Astrocyte of the spinal cord (primary cell): ENCODE data around the gene ZC3H14.
"Not testable (repeated sequence)": the region's sequence is repeated elsewhere in the genome, so short reads cannot be mapped to it uniquely, and the experiment has no call there.

Source experiments
- DNase-seq: peaks from one replicate; pipeline ENCODE4 v3.0.0; 2011; ENCODE audit warnings: low read depth, low spot score
- H3K4me3 ChIP-seq: 2 replicates; pipeline ENCODE4 v1.5.1; 2011; ENCODE audit warnings: low read depth, mild to moderate bottlenecking, low read length, moderate library complexity
- CTCF ChIP-seq: IDR thresholded peaks from 2 replicates; pipeline ENCODE4 v1.5.1; 2012; ENCODE audit warnings: low read depth, mild to moderate bottlenecking, low read length, inconsistent platforms
- in situ Hi-C: cut with HindIII; loops from 2 replicates; pipeline ENCODE4 v1.10.0; 2017; ENCODE audit warnings: low sequenced_read_pairs

ZC3H14 gene

GRCh38 chr14:88522393-88522792 is 40.4 kb upstream of the ZC3H14 start:
- in situ Hi-C loops, result no loop called here
- no peak overlapping the region for H3K4me3 ChIP-seq
- DNase-seq, result no peak
- no peak for TF ChIP-seq CTCF

GRCh38 chr14:88529889-88530288 is 32.9 kb upstream of the ZC3H14 start:
- H3K4me3 ChIP-seq, in situ Hi-C loops: not testable (repeated sequence)

GRCh38 chr14:88533064-88533602 is 29.7 kb upstream of the ZC3H14 start:
- DNase-seq, result no peak
- TF ChIP-seq CTCF, result no peak
- in situ Hi-C loops, result no loop called here
- H3K4me3 ChIP-seq, result no peak overlapping the region

More at GRCh38 chr14:88529889-88530288, 32.9 kb upstream of the ZC3H14 start:
- DNase-seq, result not testable (repeated sequence)

GRCh38 chr14:88535149-88535548 is 27.7 kb upstream of the ZC3H14 start:
- no peak for TF ChIP-seq CTCF
- DNase-seq, result no peak
- in situ Hi-C loops, result no loop called here
- H3K4me3 ChIP-seq, result no peak overlapping the region

GRCh38 chr14:88535813-88536212 is 27.0 kb upstream of the ZC3H14 start:
- no peak for DNase-seq
- H3K4me3 ChIP-seq, result no peak overlapping the region
- no peak for TF ChIP-seq CTCF
- in situ Hi-C loops, result no loop called here

GRCh38 chr14:88541324-88541723 is 21.5 kb upstream of the ZC3H14 start:
- in situ Hi-C loops, result no loop called here
- no peak for TF ChIP-seq CTCF
- no peak for DNase-seq
- no peak overlapping the region for H3K4me3 ChIP-seq

- TF ChIP-seq CTCF, result no peak
- H3K4me3 ChIP-seq, result no peak overlapping the region
- in situ Hi-C loops, result no loop called here
- DNase-seq, result no peak
These were observed 19.7 kb upstream of the ZC3H14 start for GRCh38 chr14:88542857-88543795.
